NB4 (cell line): ENCODE data around the gene MARVELD2.

Experiments used
- MAX ChIP-seq: IDR thresholded peaks from 2 replicates; pipeline ENCODE4 v1.6.1; 2011; ENCODE audit warnings: low read depth, low read length
- MYC ChIP-seq: IDR thresholded peaks from 2 replicates; pipeline ENCODE4 v1.6.1; 2011; ENCODE audit warnings: low read depth, low read length
- POLR2A ChIP-seq: IDR thresholded peaks from 2 replicates; pipeline ENCODE4 v1.6.1; 2011; ENCODE audit warnings: mild to moderate bottlenecking; ENCODE audit not compliant: insufficient read length; ENCODE audit errors: extremely low read depth
- TF ChIP-seq, protein P1 (sequence below): IDR thresholded peaks from one replicate; pipeline ENCODE4 v1.5.1; 2012; ENCODE audit warnings: low read depth, low read length

GRCh38 chr5:69451941-69452647 lies 37.2 kb downstream of the MARVELD2 start:
- no peak for TF ChIP-seq POLR2A
- TF ChIP-seq, protein P1, sequence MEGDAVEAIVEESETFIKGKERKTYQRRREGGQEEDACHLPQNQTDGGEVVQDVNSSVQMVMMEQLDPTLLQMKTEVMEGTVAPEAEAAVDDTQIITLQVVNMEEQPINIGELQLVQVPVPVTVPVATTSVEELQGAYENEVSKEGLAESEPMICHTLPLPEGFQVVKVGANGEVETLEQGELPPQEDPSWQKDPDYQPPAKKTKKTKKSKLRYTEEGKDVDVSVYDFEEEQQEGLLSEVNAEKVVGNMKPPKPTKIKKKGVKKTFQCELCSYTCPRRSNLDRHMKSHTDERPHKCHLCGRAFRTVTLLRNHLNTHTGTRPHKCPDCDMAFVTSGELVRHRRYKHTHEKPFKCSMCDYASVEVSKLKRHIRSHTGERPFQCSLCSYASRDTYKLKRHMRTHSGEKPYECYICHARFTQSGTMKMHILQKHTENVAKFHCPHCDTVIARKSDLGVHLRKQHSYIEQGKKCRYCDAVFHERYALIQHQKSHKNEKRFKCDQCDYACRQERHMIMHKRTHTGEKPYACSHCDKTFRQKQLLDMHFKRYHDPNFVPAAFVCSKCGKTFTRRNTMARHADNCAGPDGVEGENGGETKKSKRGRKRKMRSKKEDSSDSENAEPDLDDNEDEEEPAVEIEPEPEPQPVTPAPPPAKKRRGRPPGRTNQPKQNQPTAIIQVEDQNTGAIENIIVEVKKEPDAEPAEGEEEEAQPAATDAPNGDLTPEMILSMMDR, result no peak
- TF ChIP-seq MAX, result no peak
- TF ChIP-seq MYC, result no peak
